Subcutaneous abdominal adipose tissue (tissue), 5 donors: ENCODE measurements around the gene DYNC2I2.

Source experiments
- H3K27ac ChIP-seq: one replicate; pipeline ENCODE4 v1.7.0; 2013; ENCODE audit warnings: low read depth, mild to moderate bottlenecking, inconsistent platforms, low read length, moderate library complexity
- H3K27me3 ChIP-seq, 5 donors: one replicate each; pipeline ENCODE4 v1.7.0; 2013; ENCODE audit warnings: low read length in 5 of 5, inconsistent platforms in 1 of 5; ENCODE audit not compliant: control insufficient read depth in 5 of 5, insufficient read depth in 4 of 5
- H3K36me3 ChIP-seq, 5 donors: one replicate each; pipeline ENCODE4 v1.7.0; 2013; ENCODE audit warnings: low read length in 5 of 5; ENCODE audit not compliant: control insufficient read depth in 5 of 5, insufficient read depth in 5 of 5
- H3K4me1 ChIP-seq, 5 donors: one replicate each; pipeline ENCODE4 v1.7.0; 2013; ENCODE audit warnings: low read length in 5 of 5, mild to moderate bottlenecking in 3 of 5, moderate library complexity in 1 of 5; ENCODE audit not compliant: control insufficient read depth in 5 of 5, insufficient read depth in 5 of 5
- H3K4me3 ChIP-seq, 5 donors: one replicate each; pipeline ENCODE4 v1.7.0; 2013; ENCODE audit warnings: low read length in 5 of 5, low read depth in 1 of 5
- H3K9ac ChIP-seq, 5 donors: one replicate each; pipeline ENCODE4 v1.7.0; 2013; ENCODE audit warnings: low read length in 5 of 5, mild to moderate bottlenecking in 4 of 5, moderate library complexity in 3 of 5
- H3K9me3 ChIP-seq, 5 donors: one replicate each; pipeline ENCODE4 v1.7.0; 2013; ENCODE audit warnings: low read length in 5 of 5; ENCODE audit not compliant: control insufficient read depth in 5 of 5
- donor health status: healthy.
- donor health status: healthy.
- donor health status: healthy.
- donor health status: healthy.
- donor health status: healthy.

The DYNC2I2 gene

GRCh38 chr9:128631636-128632035 is 25.0 kb downstream of the DYNC2I2 start:
- Histone ChIP-seq H3K4me1 (peaks cover 8 to 37% (median 30%) of the 10 kb centered on the region in 5 donors), H3K4me3 (no peak overlapping the region), H3K27ac (no peak overlapping the region), H3K27me3 (peaks cover 0 to 2% (median 0%) of the 10 kb centered on the region in 5 donors), H3K9ac (no peak overlapping the region), H3K9me3 (no peaks in the 10 kb centered on the region), H3K36me3 (peaks cover 0 to 80% (median 74%) of the 10 kb centered on the region in 5 donors)

GRCh38 chr9:128629852-128630545 is 26.6 kb downstream of the DYNC2I2 start:
- Histone ChIP-seq H3K4me3 (no peak overlapping the region), H3K36me3 (peaks cover 0 to 96% (median 90%) of the 10 kb centered on the region in 5 donors), H3K9me3 (no peaks in the 10 kb centered on the region), H3K4me1 (peaks cover 5 to 21% (median 18%) of the 10 kb centered on the region in 5 donors), H3K9ac (no peak overlapping the region), H3K27me3 (no peaks in the 10 kb centered on the region), H3K27ac (no peak overlapping the region)

- Histone ChIP-seq H3K27me3 (no peaks in the 10 kb centered on the region), H3K36me3 (peaks cover 0 to 100% (median 95%) of the 10 kb centered on the region in 5 donors), H3K4me3 (no peak overlapping the region), H3K27ac (no peak overlapping the region), H3K9me3 (no peaks in the 10 kb centered on the region), H3K9ac (no peak overlapping the region), H3K4me1 (peaks cover 3 to 15% (median 13%) of the 10 kb centered on the region in 5 donors)
These were observed 27.5 kb downstream of the DYNC2I2 start for GRCh38 chr9:128629136-128629535.

GRCh38 chr9:128628471-128629048 is 28.1 kb downstream of the DYNC2I2 start:
- peak overlapping the region in 1 of 5 donors; percentile 8 for H3K9ac ChIP-seq
- no peak overlapping the region for H3K4me3 ChIP-seq
- no peaks in the 10 kb centered on the region for H3K27me3 ChIP-seq
- peaks cover 0 to 98% (median 91%) of the 10 kb centered on the region in 5 donors for H3K36me3 ChIP-seq
- H3K4me1 ChIP-seq: peaks cover 3 to 15% (median 13%) of the 10 kb centered on the region in 5 donors
- H3K9me3 ChIP-seq: no peaks in the 10 kb centered on the region
- no peak overlapping the region for H3K27ac ChIP-seq

- Histone ChIP-seq H3K4me1 (peaks cover 3 to 15% (median 13%) of the 10 kb centered on the region in 5 donors), H3K9me3 (no peaks in the 10 kb centered on the region), H3K27ac (no peak overlapping the region), H3K9ac (peak overlapping the region in 1 of 5 donors; percentile 18), H3K36me3 (peaks cover 0 to 97% (median 87%) of the 10 kb centered on the region in 5 donors), H3K27me3 (no peaks in the 10 kb centered on the region), H3K4me3 (no peak overlapping the region)
These were observed 28.7 kb downstream of the DYNC2I2 start for GRCh38 chr9:128627906-128628305.

- no peak overlapping the region for H3K4me3 ChIP-seq
- no peak overlapping the region for H3K9ac ChIP-seq
- H3K9me3 ChIP-seq: no peaks in the 10 kb centered on the region
- no peaks in the 10 kb centered on the region for H3K27me3 ChIP-seq
- peaks cover 0 to 94% (median 81%) of the 10 kb centered on the region in 5 donors for H3K36me3 ChIP-seq
- H3K4me1 ChIP-seq: peaks cover 3 to 15% (median 13%) of the 10 kb centered on the region in 5 donors
- no peak overlapping the region for H3K27ac ChIP-seq
These were observed 29.4 kb downstream of the DYNC2I2 start for GRCh38 chr9:128627127-128627715.

GRCh38 chr9:128626181-128626580 is 30.5 kb downstream of the DYNC2I2 start:
- H3K4me1 ChIP-seq: peaks cover 3 to 15% (median 13%) of the 10 kb centered on the region in 5 donors
- H3K27ac ChIP-seq: no peak overlapping the region
- H3K4me3 ChIP-seq: no peak overlapping the region
- peaks cover 3 to 94% (median 80%) of the 10 kb centered on the region in 5 donors for H3K36me3 ChIP-seq
- no peak overlapping the region for H3K9ac ChIP-seq
- H3K9me3 ChIP-seq: no peaks in the 10 kb centered on the region
- no peaks in the 10 kb centered on the region for H3K27me3 ChIP-seq

GRCh38 chr9:128625391-128626146 is 31.1 kb downstream of the DYNC2I2 start:
- Histone ChIP-seq H3K27me3 (no peaks in the 10 kb centered on the region), H3K9me3 (no peaks in the 10 kb centered on the region), H3K4me1 (peaks cover 3 to 15% (median 13%) of the 10 kb centered on the region in 5 donors), H3K36me3 (peaks cover 5 to 94% (median 85%) of the 10 kb centered on the region in 5 donors), H3K4me3 (no peak overlapping the region), H3K9ac (no peak overlapping the region), H3K27ac (no peak overlapping the region)

- Histone ChIP-seq H3K27me3 (no peaks in the 10 kb centered on the region), H3K4me1 (peaks cover 3 to 15% (median 13%) of the 10 kb centered on the region in 5 donors), H3K36me3 (peaks cover 6 to 94% (median 85%) of the 10 kb centered on the region in 5 donors), H3K9me3 (no peaks in the 10 kb centered on the region), H3K4me3 (no peak overlapping the region), H3K9ac (no peak overlapping the region), H3K27ac (no peak overlapping the region)
These were observed 32.1 kb downstream of the DYNC2I2 start for GRCh38 chr9:128624566-128624965.
